Progenitor cell of endocrine pancreas (in vitro differentiated cells): ENCODE data around the gene DND1. TPM values are rescaled to one million over a fixed set of nuclear protein-coding genes. Genes with fewer than 3 reads are reported as not detected.
"Not testable (repeated sequence)": the region's sequence is repeated elsewhere in the genome, so short reads cannot be mapped to it uniquely, and the experiment has no call there.

Experiments
- DNase-seq: peaks from one replicate; pipeline ENCODE4 v3.0.0; 2021; ENCODE audit warnings: low spot score; ENCODE audit not compliant: unreplicated experiment
- H3K27ac Mint-ChIP-seq: 2 replicates; pipeline ENCODE4 v1.8.0; 2021; ENCODE audit warnings: mild to moderate bottlenecking, moderate library complexity, mixed read lengths
- H3K27me3 Mint-ChIP-seq: 2 replicates; pipeline ENCODE4 v1.8.0; 2021; ENCODE audit warnings: mixed read lengths
- H3K36me3 Mint-ChIP-seq: 2 replicates; pipeline ENCODE4 v1.8.0; 2022; ENCODE audit warnings: mixed read lengths; ENCODE audit not compliant: insufficient read depth
- H3K4me1 Mint-ChIP-seq: 2 replicates; pipeline ENCODE4 v1.8.0; 2021; ENCODE audit warnings: low read depth, mixed read lengths
- H3K4me3 Mint-ChIP-seq: 2 replicates; pipeline ENCODE4 v1.8.0; 2021; ENCODE audit warnings: low read depth, mild to moderate bottlenecking, moderate library complexity, mixed read lengths
- H3K9me3 Mint-ChIP-seq: 2 replicates; pipeline ENCODE4 v1.8.0; 2021; ENCODE audit warnings: low read depth, mixed read lengths
- CTCF ChIP-seq: fragments of 200-600 bp; sonication (generic); IDR thresholded peaks from one replicate; pipeline ENCODE4 v1.5.0; 2021; ENCODE audit warnings: antibody characterized with exemption, mild to moderate bottlenecking; ENCODE audit not compliant: unreplicated experiment
- total RNA-seq: library from RNA; stranded (reverse); gene quantifications from 2 replicates; pipeline ENCODE4 v1.2.1, GENCODE V29; 2021

DND1 gene
- total RNA-seq, 1 donor from 2014 or later: 3.1 TPM

DNA sequence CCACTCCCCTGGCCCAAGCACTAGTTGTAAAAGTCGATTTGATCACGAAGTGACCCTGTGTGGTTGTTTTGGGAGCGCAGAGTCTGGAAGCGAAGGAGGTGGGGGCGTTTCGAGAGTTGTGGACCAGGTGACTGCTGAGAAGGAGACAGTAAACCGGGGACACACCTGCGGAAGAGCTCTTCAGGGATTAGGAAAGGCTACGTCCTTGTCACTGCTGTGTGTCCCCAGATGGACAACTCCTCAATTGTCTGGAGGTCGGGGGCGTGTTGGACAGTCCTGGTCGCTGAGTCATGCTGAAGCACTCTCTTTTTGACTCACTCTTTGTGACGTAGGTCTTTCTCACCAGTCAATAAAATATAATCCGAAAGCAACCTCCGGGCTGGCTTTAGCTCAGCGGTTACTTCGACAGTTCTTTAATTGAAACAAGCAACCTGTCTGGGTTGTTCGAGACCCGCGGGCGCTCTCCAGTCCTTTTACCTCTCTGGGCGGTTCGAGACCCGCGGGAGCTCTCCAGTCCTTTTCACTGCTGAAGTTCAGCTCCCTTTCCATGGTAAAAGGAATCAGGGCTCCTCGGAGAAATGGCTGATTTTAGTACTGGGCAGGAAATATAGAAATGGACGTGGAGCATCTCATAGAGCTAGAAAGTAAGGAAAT, 37.6 kb upstream of the DND1 start:
- peak; percentile 77 for DNase-seq
- peak overlapping the region; percentile 82 for H3K4me3 Mint-ChIP-seq
- no peak for TF ChIP-seq CTCF
- peaks cover 10% of the 10 kb centered on the region for H3K36me3 Mint-ChIP-seq
- H3K4me1 Mint-ChIP-seq: peaks cover 5% of the 10 kb centered on the region
- H3K9me3 Mint-ChIP-seq: no peaks in the 10 kb centered on the region
- H3K27me3 Mint-ChIP-seq: peaks cover 3% of the 10 kb centered on the region
- peak overlapping the region; percentile 99 for H3K27ac Mint-ChIP-seq

DNA sequence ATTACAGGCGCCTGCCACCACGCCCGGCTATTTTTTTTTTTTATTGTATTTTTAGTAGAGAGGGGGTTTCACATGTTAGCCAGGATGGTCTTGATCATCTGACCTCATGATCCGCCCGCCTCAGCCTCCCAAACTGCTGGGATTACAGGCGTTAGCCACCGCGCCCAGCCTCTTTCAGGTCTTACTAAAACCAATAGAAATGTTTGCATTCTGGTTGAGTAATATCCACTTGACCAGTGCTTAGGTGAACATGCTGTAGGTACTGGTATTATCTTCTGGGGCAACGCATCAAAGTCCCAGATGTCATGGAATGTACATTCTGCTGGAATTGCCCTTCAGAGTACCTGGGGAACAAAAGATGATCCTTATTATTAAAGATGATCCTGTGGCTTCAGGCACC, 35.4 kb upstream of the DND1 start:
- not testable (repeated sequence) for H3K4me1 Mint-ChIP-seq, DNase-seq, H3K27ac Mint-ChIP-seq, H3K9me3 Mint-ChIP-seq, H3K27me3 Mint-ChIP-seq
- H3K4me3 Mint-ChIP-seq: peak overlapping the region; percentile 32
- H3K36me3 Mint-ChIP-seq: peaks cover 20% of the 10 kb centered on the region

- TF ChIP-seq CTCF: no peak
- no peaks in the 10 kb centered on the region for H3K9me3 Mint-ChIP-seq
- H3K4me3 Mint-ChIP-seq: no peak overlapping the region
- no peaks in the 10 kb centered on the region for H3K27me3 Mint-ChIP-seq
- no peak for DNase-seq
- H3K36me3 Mint-ChIP-seq: peaks cover 22% of the 10 kb centered on the region
- no peak overlapping the region for H3K27ac Mint-ChIP-seq
- H3K4me1 Mint-ChIP-seq: peaks cover 5% of the 10 kb centered on the region
Measured at GRCh38 chr5:140707812-140708211, 34.4 kb upstream of the DND1 start.

- Mint-ChIP-seq H3K4me3 (peak within 1 kb of the TSS; percentile 99), H3K4me1 (peaks cover 16% of the 10 kb centered on the region), H3K36me3 (peaks cover 45% of the 10 kb centered on the region), H3K27me3 (no peaks in the 10 kb centered on the region), H3K27ac (peak within 1 kb of the TSS; percentile 98), H3K9me3 (no peaks in the 10 kb centered on the region)
- DNase-seq: peak; percentile 72
- TF ChIP-seq CTCF: no peak
Measured at GRCh38 chr5:140700177-140701144, 27.1 kb upstream of the DND1 start, which contains the start of gene ZMAT2. ZMAT2 (plus strand) TSS chr5:140700447; CDS start chr5:140700461, 14 bp downstream.

GRCh38 chr5:140696891-140697492, 23.6 kb upstream of the DND1 start:
- no peaks in the 10 kb centered on the region for H3K9me3 Mint-ChIP-seq
- no peak for TF ChIP-seq CTCF
- H3K36me3 Mint-ChIP-seq: peaks cover 44% of the 10 kb centered on the region
- H3K27me3 Mint-ChIP-seq: no peaks in the 10 kb centered on the region
- H3K27ac Mint-ChIP-seq: peak overlapping the region; percentile 24
- H3K4me3 Mint-ChIP-seq: no peak overlapping the region
- H3K4me1 Mint-ChIP-seq: peaks cover 22% of the 10 kb centered on the region
- DNase-seq: no peak
